HUES48 (cell line): ENCODE data around the gene GNLY.

Experiments
- H3K27ac ChIP-seq: one replicate; pipeline ENCODE4 v1.7.0; 2013; ENCODE audit warnings: low read depth, low read length, inconsistent platforms
- H3K27me3 ChIP-seq: 2 replicates; pipeline ENCODE4 v1.6.1; 2013; ENCODE audit warnings: mild to moderate bottlenecking, low read length; ENCODE audit not compliant: control insufficient read depth, insufficient read depth
- H3K36me3 ChIP-seq: 2 replicates; pipeline ENCODE4 v1.6.1; 2013; ENCODE audit warnings: low read length; ENCODE audit not compliant: control insufficient read depth, insufficient read depth
- H3K4me1 ChIP-seq: 2 replicates; pipeline ENCODE4 v1.6.1; 2013; ENCODE audit warnings: mild to moderate bottlenecking, low read length; ENCODE audit not compliant: control insufficient read depth, insufficient read depth
- H3K4me3 ChIP-seq: 2 replicates; pipeline ENCODE4 v1.5.1; 2013; ENCODE audit warnings: mild to moderate bottlenecking, low read depth, low read length
- H3K9ac ChIP-seq: 2 replicates; pipeline ENCODE4 v1.6.1; 2013; ENCODE audit warnings: mild to moderate bottlenecking, low read depth, low read length, moderate library complexity
- H3K9me3 ChIP-seq: 2 replicates; pipeline ENCODE4 v1.6.1; 2013; ENCODE audit warnings: low read length; ENCODE audit not compliant: control insufficient read depth, insufficient read depth

Gene GNLY

DNA sequence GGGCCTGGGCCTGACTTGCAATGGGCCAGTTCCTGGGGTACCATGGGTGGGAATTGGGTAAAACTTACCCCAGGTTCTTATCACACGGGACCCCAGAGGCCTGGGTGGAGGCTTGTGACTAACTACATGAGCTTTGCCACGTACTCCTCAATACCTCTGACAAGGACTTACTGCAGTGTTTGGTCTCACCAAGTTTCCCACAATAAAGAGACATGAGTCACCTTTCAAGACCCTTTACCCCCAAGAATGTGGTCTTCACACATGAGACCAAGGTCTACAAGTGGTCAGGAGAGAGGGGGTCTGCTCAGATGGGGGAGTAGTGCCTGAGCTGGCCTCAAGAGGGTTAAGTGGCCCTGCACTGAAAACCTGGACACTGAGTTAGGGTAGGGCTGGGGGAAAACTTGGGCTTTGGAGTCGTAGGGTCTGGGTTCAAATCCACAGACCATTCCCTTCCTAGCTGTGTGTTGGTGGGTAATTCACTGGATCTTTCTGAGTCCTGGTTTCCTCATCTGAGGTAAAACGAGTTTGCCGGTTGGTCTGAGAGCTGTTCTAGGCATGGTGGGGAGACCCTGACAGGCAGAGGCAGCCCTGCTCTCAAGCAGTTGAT is 2.0 kb upstream of the GNLY start:
- Histone ChIP-seq H3K9ac (no peak overlapping the region), H3K27ac (no peak overlapping the region), H3K4me1 (peaks cover 1% of the 10 kb centered on the region; the same call in 1 of the 2 replicates), H3K4me3 (no peak overlapping the region), H3K9me3 (no peaks in the 10 kb centered on the region), H3K27me3 (no peaks in the 10 kb centered on the region), H3K36me3 (no peaks in the 10 kb centered on the region)

DNA sequence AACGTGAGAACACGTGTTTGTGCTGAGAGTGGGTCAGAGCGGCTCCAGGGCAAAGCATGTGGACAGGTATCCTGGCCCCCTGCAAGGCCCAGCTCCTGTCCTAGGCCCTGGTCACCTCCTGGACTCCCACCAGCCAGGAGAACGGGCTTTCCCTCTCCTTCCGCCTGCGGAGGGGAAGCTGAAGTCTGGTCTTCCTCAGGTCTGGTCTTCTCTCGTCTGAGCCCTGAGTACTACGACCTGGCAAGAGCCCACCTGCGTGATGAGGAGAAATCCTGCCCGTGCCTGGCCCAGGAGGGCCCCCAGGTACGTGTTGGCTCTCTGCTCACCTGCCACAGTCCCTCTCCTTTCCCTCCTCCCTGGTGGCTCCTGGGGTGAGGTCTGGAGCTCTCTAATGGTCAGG is 963 bp downstream of the GNLY start:
- Histone ChIP-seq H3K4me1 (no peaks in the 10 kb centered on the region), H3K4me3 (no peak overlapping the region), H3K9me3 (no peaks in the 10 kb centered on the region), H3K27me3 (no peaks in the 10 kb centered on the region), H3K36me3 (no peaks in the 10 kb centered on the region), H3K9ac (no peak overlapping the region), H3K27ac (no peak overlapping the region)

DNA sequence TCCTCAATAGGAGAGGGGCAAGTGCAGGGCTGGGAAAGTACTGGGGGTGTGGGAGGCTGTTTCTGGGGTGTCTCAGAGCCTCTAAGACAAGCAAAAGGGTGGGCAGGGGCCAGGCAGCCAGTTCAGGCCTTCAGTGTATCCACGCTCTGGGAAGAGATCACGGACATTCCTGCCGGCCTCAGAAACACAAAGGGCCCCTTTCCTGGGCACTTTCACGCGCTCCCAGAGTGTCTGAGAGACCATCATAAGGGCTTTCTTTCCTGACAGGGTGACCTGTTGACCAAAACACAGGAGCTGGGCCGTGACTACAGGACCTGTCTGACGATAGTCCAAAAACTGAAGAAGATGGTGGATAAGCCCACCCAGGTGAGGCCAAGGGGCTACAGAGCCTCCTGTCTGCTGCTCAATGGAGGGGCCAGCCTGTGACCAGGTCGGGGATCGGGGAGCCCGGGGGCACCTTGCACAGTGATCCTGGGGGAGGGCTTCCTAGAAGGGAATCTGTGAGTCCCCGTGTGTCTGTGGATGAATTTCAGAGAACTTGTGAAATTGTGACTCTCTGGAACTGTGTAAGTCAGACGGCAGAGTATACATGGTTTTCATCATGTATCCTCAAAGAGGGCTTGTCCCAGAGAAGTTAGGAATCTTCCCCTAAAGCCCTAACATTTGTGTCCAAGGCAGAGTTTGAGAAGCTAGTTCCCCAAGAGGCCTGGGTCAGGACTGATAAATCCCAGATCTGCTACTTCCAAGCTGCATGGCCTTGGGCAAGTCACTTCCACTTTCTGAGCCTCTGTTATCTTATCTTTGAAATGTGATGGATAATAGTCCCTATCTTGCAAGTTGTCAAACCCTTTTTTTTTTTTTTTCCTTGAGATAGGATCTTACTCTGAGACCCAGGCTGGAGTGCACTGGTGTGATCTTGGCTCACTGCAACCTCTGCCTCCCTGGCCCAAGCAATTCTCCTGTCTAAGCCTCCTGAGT is 1.8 kb downstream of the GNLY start:
- H3K9me3 ChIP-seq: no peaks in the 10 kb centered on the region
- no peak overlapping the region for H3K27ac ChIP-seq
- no peaks in the 10 kb centered on the region for H3K4me1 ChIP-seq
- H3K27me3 ChIP-seq: no peaks in the 10 kb centered on the region
- no peak overlapping the region for H3K4me3 ChIP-seq
- H3K9ac ChIP-seq: no peak overlapping the region
- no peaks in the 10 kb centered on the region for H3K36me3 ChIP-seq

DNA sequence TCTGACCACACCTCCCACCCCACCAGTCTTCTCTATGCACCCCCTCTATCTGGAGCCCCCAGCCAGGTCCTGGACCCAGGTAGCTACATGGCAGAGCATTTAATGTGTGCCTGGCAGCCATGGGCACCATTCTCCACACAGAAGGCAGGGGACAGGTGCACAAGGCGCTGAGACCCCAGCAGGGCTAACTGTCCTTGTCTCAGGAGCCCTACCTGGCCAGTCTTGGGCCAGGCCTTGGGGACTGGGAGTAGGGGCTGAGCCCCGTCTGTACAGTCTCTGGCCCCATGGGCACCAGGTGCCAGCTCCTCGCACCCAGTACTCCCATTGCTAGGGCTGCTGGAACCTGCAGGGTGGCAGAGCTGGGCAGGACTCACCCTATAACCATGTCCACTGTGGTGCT is 2.9 kb downstream of the GNLY start:
- H3K4me3 ChIP-seq: no peak overlapping the region
- H3K27ac ChIP-seq: no peak overlapping the region
- H3K27me3 ChIP-seq: no peaks in the 10 kb centered on the region
- no peak overlapping the region for H3K9ac ChIP-seq
- peaks cover 11% of the 10 kb centered on the region for H3K4me1 ChIP-seq
- no peaks in the 10 kb centered on the region for H3K9me3 ChIP-seq
- H3K36me3 ChIP-seq: no peaks in the 10 kb centered on the region

DNA sequence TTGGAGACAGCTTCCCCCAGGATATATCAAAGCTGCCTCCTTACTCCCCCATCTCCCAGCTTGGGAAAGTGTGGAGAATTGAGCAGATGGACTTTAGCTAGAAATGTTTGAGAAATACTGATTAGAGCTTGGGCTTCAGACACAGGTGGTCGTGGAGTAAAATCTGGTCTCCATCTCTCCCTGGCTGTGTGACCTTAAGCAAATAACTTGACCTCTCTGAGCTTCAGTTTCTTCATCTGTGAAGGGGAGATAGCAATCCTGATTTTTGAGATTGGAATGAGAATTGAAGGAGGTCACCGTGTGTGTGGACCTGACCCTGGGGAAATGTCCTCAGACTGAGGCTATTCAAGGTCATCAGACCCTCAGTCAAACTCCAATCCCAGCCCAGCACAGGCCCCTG is 3.6 kb downstream of the GNLY start:
- Histone ChIP-seq H3K27ac (no peak overlapping the region), H3K4me1 (peaks cover 17% of the 10 kb centered on the region), H3K9me3 (no peaks in the 10 kb centered on the region), H3K4me3 (no peak overlapping the region), H3K36me3 (no peaks in the 10 kb centered on the region), H3K27me3 (no peaks in the 10 kb centered on the region), H3K9ac (no peak overlapping the region)

DNA sequence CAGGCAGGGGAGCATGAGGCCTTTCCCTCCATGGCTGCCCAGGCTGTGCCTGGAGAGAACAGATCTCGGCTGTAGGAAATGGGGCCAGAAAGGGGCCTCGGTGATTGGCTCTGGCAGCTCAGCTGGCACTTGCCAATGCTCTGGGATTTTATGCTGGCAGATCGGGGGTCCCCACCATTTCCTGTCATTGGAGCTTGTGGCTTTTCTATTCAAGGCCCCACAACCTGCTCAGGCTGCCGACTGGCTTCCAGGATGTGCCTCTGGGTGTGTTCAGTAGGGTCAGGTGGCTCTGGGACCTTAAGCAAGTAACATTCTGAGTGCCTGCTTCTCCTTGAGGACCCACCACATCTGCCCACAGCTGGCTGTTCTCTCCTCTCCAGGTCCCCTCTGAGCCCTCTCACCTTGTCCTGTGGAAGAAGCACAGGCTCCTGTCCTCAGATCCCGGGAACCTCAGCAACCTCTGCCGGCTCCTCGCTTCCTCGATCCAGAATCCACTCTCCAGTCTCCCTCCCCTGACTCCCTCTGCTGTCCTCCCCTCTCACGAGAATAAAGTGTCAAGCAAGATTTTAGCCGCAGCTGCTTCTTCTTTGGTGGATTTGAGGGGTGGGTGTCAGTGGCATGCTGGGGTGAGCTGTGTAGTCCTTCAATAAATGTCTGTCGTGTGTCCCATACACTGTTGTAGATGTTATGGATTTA is 4.2 kb downstream of the GNLY start:
- no peak overlapping the region for H3K9ac ChIP-seq
- H3K36me3 ChIP-seq: no peaks in the 10 kb centered on the region
- H3K4me1 ChIP-seq: peaks cover 18% of the 10 kb centered on the region
- no peaks in the 10 kb centered on the region for H3K27me3 ChIP-seq
- H3K27ac ChIP-seq: no peak overlapping the region
- no peak overlapping the region for H3K4me3 ChIP-seq
- no peaks in the 10 kb centered on the region for H3K9me3 ChIP-seq

DNA sequence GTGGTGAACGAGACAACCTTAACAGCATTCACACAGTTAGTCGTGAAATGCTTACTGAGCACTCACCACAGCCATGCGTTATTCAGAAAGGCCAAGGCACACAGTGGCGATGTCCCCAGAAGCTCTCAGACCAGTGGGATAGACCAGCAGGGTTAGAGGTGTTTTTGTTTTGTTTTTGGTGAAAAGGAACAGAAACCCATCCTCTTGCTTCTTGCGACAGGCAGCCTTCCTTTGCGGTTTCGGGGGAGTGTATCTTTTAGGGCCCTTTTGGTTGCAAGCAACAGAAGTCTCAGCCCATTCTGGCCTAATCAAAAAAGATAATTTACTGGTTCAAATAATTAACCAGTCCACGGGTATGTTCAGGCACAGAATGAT is 4.7 kb downstream of the GNLY start:
- Histone ChIP-seq H3K27me3 (no peaks in the 10 kb centered on the region), H3K9me3 (no peaks in the 10 kb centered on the region), H3K36me3 (no peaks in the 10 kb centered on the region), H3K4me1 (peaks cover 18% of the 10 kb centered on the region), H3K4me3 (no peak overlapping the region), H3K9ac (no peak overlapping the region), H3K27ac (no peak overlapping the region)

DNA sequence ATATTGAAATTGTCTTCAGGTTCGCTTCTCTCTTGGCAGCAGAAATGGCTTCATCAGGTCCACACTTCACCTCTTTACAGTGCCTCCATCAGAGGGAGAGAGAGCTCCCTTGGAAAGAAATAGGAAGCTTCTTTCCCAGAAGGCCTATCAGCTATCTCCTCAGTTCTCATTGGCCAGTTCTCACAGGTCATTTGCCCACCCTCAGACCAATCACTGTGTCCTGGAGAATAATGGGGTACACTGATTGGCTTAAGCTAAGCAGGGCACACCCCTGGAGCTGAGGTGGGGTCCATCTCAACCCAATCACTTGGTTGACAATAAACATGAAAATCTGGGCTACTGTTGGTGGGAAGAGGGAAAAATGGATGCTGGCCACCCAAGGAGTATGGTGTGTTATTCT is 5.2 kb downstream of the GNLY start:
- H3K9ac ChIP-seq: no peak overlapping the region
- no peaks in the 10 kb centered on the region for H3K9me3 ChIP-seq
- no peaks in the 10 kb centered on the region for H3K36me3 ChIP-seq
- H3K4me3 ChIP-seq: no peak overlapping the region
- H3K27ac ChIP-seq: no peak overlapping the region
- no peaks in the 10 kb centered on the region for H3K27me3 ChIP-seq
- H3K4me1 ChIP-seq: peaks cover 18% of the 10 kb centered on the region

DNA sequence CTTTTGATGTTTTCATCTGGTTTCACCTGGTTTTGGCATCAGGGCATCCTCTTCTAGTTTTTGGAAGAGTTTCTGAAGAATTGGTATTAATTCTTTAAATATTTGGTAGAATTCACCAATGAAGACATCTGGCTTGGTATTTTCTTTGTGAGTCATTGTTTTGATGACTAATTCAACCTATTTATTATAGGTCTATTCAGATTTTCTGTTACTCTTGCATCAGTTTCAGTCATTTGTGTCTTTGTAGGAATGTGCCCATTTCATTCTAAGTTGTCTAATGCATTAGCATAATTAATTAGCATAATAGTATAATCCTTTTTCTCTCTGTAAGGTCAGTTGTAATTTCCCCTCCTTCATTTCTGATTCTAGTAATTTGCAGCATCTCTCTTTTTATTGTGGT is 8.0 kb downstream of the GNLY start:
- peak overlapping the region; percentile 53; the same call in 1 of the 2 replicates for H3K9ac ChIP-seq
- H3K4me1 ChIP-seq: peaks cover 27% of the 10 kb centered on the region
- no peaks in the 10 kb centered on the region for H3K27me3 ChIP-seq
- no peaks in the 10 kb centered on the region for H3K36me3 ChIP-seq
- no peaks in the 10 kb centered on the region for H3K9me3 ChIP-seq
- H3K4me3 ChIP-seq: peak overlapping the region; percentile 40; the same call in 1 of the 2 replicates
- peak overlapping the region; percentile 96 for H3K27ac ChIP-seq

DNA sequence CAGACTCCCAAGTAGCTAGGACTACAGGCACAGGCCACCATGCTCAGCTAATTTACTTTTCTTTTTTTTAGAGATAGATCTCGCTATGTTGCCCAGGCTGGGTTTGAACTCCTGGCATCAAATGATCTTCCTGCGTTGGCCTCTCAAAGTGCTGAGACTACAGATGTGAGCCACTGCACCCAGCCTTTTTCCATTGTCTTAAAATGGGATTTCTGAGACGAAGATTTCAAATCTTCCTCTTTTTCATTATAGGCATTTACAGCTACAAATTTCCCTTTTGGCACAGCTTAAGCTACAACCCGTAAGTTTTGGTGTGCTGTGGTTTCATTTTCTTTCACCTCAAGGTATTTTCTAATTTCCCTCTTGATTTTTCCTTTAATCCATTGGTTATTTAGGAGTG is 8.6 kb downstream of the GNLY start:
- Histone ChIP-seq H3K27ac (peak overlapping the region; percentile 96), H3K4me3 (no peak overlapping the region), H3K27me3 (peaks cover under 1% of the 10 kb centered on the region; the same call in 1 of the 2 replicates), H3K36me3 (no peaks in the 10 kb centered on the region), H3K9ac (no peak overlapping the region; the same call in 1 of the 2 replicates), H3K9me3 (no peaks in the 10 kb centered on the region), H3K4me1 (peaks cover 27% of the 10 kb centered on the region)

DNA sequence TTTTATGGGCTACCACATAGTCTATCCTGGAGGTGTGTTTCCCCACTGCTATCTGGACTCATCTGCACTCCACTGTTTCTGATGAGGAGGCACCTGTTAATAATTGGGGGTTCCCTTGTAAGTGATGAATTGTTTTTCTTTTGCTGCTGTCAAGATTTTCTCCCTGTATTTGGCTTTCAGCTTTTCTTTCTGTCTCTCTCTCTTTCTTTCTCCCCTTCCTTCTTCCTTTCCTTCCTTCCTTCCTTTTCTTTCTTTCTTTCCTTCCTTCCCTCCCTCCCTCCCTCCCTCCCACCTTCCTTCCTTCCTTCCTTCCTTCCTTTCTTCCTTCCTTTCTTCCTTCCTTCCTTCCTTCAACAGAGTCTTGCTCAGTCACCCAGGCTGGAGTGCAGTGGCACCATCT is 9.2 kb downstream of the GNLY start:
- H3K4me1 ChIP-seq: peaks cover 27% of the 10 kb centered on the region
- no peak overlapping the region for H3K4me3 ChIP-seq
- H3K27me3 ChIP-seq: peaks cover 3% of the 10 kb centered on the region; the same call in 1 of the 2 replicates
- no peak overlapping the region for H3K27ac ChIP-seq
- no peaks in the 10 kb centered on the region for H3K36me3 ChIP-seq
- no peak overlapping the region for H3K9ac ChIP-seq
- H3K9me3 ChIP-seq: no peaks in the 10 kb centered on the region
